ENCODE results near the gene FADS6.

DNA sequence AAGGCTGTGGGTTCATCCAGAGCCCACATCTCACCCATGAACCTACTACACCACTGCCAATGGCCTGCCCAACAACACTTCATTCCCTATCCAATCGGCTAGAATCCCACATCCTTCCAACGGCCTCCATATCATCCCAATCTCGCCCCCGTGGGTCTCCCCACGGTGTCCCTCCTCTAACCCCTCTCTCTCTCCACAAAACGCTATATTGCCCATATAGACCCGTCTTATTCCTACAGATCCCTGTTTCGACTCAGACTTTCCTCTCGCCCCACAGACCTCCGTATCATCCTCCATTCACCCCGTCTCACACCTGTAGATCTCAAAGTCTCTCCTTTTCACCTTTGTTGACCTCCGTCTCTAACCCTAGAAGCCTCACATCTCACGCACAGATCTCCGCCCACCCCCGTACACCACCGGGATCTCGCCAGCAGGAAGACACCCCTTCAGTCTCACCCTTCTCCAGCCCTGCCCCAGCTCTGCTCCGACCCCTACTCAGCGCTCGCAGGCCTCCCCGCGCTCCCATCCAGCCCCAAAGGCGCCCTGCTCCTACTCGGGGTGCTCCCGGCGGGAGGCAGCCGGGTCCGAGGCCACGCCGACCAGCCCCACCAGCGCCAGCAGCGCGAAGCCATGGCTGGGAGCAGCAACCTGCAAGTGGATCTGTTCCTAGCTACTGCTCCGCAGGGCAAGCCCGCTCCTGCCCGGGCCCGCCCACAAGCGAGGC, 21.0 kb downstream of the FADS6 start, which contains the start of gene FDXR:
- TF ChIP-seq, protein P1, sequence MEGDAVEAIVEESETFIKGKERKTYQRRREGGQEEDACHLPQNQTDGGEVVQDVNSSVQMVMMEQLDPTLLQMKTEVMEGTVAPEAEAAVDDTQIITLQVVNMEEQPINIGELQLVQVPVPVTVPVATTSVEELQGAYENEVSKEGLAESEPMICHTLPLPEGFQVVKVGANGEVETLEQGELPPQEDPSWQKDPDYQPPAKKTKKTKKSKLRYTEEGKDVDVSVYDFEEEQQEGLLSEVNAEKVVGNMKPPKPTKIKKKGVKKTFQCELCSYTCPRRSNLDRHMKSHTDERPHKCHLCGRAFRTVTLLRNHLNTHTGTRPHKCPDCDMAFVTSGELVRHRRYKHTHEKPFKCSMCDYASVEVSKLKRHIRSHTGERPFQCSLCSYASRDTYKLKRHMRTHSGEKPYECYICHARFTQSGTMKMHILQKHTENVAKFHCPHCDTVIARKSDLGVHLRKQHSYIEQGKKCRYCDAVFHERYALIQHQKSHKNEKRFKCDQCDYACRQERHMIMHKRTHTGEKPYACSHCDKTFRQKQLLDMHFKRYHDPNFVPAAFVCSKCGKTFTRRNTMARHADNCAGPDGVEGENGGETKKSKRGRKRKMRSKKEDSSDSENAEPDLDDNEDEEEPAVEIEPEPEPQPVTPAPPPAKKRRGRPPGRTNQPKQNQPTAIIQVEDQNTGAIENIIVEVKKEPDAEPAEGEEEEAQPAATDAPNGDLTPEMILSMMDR (optimal IDR thresholded peaks at IDR 0.05 in 1 of 3, IDR thresholded peaks at IDR 0.05 in 1 of 3, conservative IDR thresholded peaks at IDR 0.05 in 1 of 3; ENCODE audit: extremely low read depth in 1 of 3, insufficient read depth in 2 of 3, low read length in 3 of 3): no peak
- no peak for TF ChIP-seq EZH2 (IDR thresholded peaks at IDR 0.05; ENCODE audit: low read length)

All from keratinocyte (primary cell).